Upper lobe of left lung (tissue), 6 donors: ENCODE measurements around the gene TECPR1. TPM values are rescaled to one million over a fixed set of nuclear protein-coding genes. Genes with fewer than 3 reads are reported as not detected.

Experiments used
- ATAC-seq, 2 donors: fragments of 200-7000 bp; cut with Tn5 transposase; one replicate each; pipeline ENCODE4 v1.9.1; 2022; ENCODE audit warnings: mild to moderate bottlenecking in 2 of 2, moderate library complexity in 2 of 2; ENCODE audit not compliant: low FRiP score in 2 of 2
- DNase-seq, 2 donors: peaks; one replicate each; pipeline ENCODE4 v3.0.0-alpha.2; 2019 to 2020
- H3K27ac ChIP-seq, 4 donors: fragments of 200-600 bp; sonication (generic); one replicate each; pipeline ENCODE4 v1.5.1; 2016 to 2019
- H3K27me3 ChIP-seq, 4 donors: fragments of 200-600 bp; sonication (generic); one replicate each; pipeline ENCODE4 v1.5.1; 2017 to 2019
- H3K36me3 ChIP-seq, 4 donors: fragments of 200-600 bp; sonication (generic); one replicate each; pipeline ENCODE4 v1.5.1; 2016 to 2019
- H3K4me1 ChIP-seq, 4 donors: fragments of 200-600 bp; sonication (generic); one replicate each; pipeline ENCODE4 v1.5.1; 2018 to 2019
- H3K4me3 ChIP-seq, 4 donors: fragments of 200-600 bp; sonication (generic); one replicate each; pipeline ENCODE4 v1.5.1; 2017 to 2019; ENCODE audit warnings: mild to moderate bottlenecking in 2 of 4, moderate library complexity in 1 of 4
- H3K9me3 ChIP-seq, 4 donors: fragments of 200-600 bp; sonication (generic); one replicate each; pipeline ENCODE4 v1.5.1; 2018 to 2019
- EP300 ChIP-seq, 4 donors: sonication (generic); formaldehyde crosslinking; IDR thresholded peaks; one replicate each; pipeline ENCODE4 v1.5.1; 2017; ENCODE audit warnings: antibody characterized with exemption in 4 of 4, control low read depth in 2 of 4
- POLR2A ChIP-seq, 4 donors: fragments of 450-650 bp; IDR thresholded peaks; one replicate each; pipeline ENCODE4 v1.5.1; 2016 to 2017; ENCODE audit warnings: antibody characterized with exemption in 4 of 4, mild to moderate bottlenecking in 2 of 4
- POLR2AphosphoS5 ChIP-seq, 2 donors: sonication (generic); formaldehyde crosslinking; IDR thresholded peaks; one replicate each; pipeline ENCODE4 v1.5.1; 2017; ENCODE audit warnings: antibody characterized with exemption in 2 of 2
- WGBS, 2 donors: methylation state at CpG; one replicate each; pipeline ENCODE4 v1.1.5; 2017 to 2018; 5-methylcytosine and 5-hydroxymethylcytosine counted together
- total RNA-seq, 6 donors: library from RNA; depleted of rRNA in 4 of 6; stranded (reverse); fragments of >200 nt in 4 of 6; gene quantifications; one replicate each; pipeline versions ENCODE4 v1.1.0 to v1.2.1, GENCODE V29; 2016 to 2021
- TF ChIP-seq, protein P1 (sequence below), 6 experiments: fragments of 450-650 bp in 4 of 6; fragments of 200-600 bp in 2 of 6; sonication (generic) in 2 of 6; IDR thresholded peaks; one replicate each; pipeline ENCODE4 v1.5.1; 2016 to 2019; ENCODE audit warnings: antibody characterized with exemption in 6 of 6
- donor health status: DM: no; HTN: no; CAD: no; lungs with moderate emphysema.
- donor health status: DM: no; HTN: yes; CAD: no; lungs with severe emphysema.

Gene TECPR1
- total RNA-seq, 6 donors from 2014 or later, result 16.6 to 101 (median 55.0) TPM

DNA sequence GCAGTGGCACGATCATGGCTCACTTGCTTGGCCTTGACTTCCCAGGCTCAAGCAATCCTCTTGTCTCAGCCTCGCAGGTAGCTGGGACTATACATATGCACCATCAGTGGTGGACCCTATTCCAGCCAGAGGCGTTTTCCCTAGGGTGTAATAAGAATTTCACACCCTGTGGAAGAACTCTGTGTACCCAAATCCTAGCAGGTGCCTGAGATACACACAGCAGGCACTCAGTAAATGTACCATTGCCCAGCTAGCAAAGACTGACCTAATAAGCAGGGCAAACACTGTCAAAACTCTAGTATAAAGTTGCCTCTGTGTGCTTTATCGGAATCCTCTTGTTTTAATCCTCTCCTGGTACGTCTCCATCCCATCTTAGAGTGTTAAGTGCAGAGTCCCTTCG lies 74.5 kb downstream of the TECPR1 start:
- Histone ChIP-seq H3K9me3 (no peaks in the 10 kb centered on the region), H3K4me3 (no peak overlapping the region), H3K4me1 (peaks cover 0 to 24% (median 8%) of the 10 kb centered on the region in 4 donors), H3K27ac (peak overlapping the region; percentile 0 to 68 (median 50)), H3K27me3 (no peaks in the 10 kb centered on the region), H3K36me3 (peaks cover 0 to 27% (median 0%) of the 10 kb centered on the region in 4 donors)
- DNase-seq (no peak), ATAC-seq (peak in 1 of 2 donors; percentile 51)
- WGBS, 2 donors, result 76 to 80% methylated on average over 6 of the region's 6 CpGs
- TF ChIP-seq, protein P1, sequence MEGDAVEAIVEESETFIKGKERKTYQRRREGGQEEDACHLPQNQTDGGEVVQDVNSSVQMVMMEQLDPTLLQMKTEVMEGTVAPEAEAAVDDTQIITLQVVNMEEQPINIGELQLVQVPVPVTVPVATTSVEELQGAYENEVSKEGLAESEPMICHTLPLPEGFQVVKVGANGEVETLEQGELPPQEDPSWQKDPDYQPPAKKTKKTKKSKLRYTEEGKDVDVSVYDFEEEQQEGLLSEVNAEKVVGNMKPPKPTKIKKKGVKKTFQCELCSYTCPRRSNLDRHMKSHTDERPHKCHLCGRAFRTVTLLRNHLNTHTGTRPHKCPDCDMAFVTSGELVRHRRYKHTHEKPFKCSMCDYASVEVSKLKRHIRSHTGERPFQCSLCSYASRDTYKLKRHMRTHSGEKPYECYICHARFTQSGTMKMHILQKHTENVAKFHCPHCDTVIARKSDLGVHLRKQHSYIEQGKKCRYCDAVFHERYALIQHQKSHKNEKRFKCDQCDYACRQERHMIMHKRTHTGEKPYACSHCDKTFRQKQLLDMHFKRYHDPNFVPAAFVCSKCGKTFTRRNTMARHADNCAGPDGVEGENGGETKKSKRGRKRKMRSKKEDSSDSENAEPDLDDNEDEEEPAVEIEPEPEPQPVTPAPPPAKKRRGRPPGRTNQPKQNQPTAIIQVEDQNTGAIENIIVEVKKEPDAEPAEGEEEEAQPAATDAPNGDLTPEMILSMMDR (IDR thresholded peaks at IDR 0.05), result no peak

DNA sequence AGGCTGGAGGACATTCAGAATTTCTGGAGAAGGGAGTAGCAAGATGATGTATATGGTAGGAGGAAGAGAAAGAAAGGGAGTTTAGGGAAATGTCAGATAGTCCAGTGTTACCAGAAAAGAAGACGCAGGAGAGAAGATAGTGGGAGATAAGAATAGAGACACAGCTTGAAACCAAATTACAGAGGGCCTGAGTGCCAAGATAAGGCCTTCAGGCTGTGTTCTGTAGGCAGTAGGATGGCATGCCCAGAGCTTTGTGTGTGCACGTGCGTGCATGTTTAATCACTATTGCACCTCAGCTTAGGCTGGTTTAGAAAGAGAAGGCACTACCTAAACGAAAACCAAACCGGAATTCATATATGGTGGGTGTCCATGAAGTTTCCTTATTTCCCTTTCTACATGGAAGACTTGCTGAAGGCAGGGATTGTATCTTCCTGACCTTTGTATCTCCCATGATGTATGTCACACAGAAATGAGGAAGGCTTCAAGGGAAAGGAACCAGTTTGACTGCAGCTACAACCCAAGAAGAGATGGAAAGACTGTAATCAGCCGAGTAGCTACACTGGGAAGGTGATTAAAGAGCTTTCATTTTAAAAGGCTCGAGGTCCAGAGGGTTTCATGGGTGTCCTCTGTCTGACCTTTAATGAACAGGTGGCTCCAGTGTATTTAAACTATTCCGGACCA lies 76.6 kb downstream of the TECPR1 start:
- H3K27me3 ChIP-seq, result no peaks in the 10 kb centered on the region

DNA sequence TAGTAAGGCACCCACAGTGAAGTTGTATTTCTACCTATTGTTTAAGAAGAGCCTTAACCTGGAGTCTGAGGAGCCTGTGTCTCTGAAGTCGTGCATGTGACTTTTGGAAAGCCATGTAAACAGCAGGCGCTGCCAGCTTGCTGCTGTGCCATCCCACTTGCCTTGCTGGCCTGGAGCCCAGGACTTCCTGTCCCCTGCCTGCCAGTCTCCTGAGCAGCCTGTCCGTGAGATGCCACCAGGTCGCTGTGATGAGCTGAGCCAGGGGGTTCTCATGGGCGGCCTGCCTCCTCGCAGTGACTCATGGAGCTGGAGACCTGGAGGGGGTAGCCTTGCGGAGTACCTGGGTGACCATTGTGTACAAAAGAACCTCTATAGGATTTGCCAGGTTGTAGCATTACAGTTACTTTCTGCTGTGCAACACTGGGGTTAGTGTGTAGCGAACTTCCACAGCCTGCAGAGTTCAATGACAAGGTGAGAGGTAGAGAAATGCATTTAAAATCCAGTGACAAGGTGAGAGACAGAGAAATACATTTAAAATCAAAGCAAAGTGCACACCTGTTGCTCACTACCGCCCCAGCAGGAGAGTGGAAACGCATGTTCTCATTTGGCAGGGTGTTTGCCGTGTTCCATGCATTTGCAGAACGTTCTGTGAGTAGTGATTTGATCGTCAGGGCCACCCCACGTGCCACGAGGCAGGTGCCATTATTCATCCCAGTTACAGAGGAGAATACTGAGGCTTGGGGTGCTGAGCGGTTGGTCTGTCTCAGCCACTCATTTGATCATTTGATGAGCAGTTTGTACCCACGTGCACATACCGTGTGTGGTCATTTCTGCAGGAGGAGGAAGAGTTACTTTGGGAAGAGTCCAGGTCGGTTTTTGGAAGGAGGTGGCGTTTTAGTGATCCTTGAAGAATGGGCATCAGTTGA lies 77.4 kb downstream of the TECPR1 start:
- 83 to 88% methylated on average over 16 to 20 of the region's 20 CpGs for WGBS, 2 donors

More for the DNA sequence above, 76.6 kb downstream of the TECPR1 start:
- H3K27ac ChIP-seq, result peak overlapping the region in 1 of 4 donors; percentile 65
- no peaks in the 10 kb centered on the region for H3K9me3 ChIP-seq
- H3K36me3 ChIP-seq, result peaks cover 0 to 45% (median 7%) of the 10 kb centered on the region in 4 donors
- TF ChIP-seq, protein P1 (IDR thresholded peaks at IDR 0.05), result no peak
- TF ChIP-seq POLR2A (IDR thresholded peaks at IDR 0.05), result no peak
- no peak for TF ChIP-seq POLR2AphosphoS5 (IDR thresholded peaks at IDR 0.05)
- TF ChIP-seq EP300 (IDR thresholded peaks at IDR 0.05), result no peak
- DNase-seq (no peak), ATAC-seq (no peak)
- 88 to 89% methylated on average over 8 of the region's 8 CpGs for WGBS, 2 donors
- no peak overlapping the region for H3K4me3 ChIP-seq
- H3K4me1 ChIP-seq, result peaks cover 0 to 24% (median 8%) of the 10 kb centered on the region in 4 donors

DNA sequence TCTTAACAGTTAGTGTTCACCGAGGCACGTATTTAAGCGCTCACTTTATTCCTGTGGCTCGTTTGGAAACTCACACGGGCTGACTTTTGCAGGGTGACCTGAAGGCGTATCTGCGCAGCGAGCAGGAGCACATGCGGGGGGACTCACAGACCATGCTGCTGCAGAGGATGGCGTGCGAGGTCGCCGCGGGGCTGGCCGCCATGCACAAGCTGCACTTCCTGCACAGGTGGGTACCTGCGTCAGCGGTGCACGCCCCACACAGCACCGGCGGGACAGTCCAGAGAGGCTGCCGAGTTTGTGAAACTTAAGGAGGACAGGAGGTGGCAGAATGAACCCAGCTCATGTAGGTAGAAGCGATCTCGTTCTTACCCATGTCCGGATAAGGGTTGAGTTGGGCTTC lies 80.6 kb downstream of the TECPR1 start:
- H3K9me3 ChIP-seq, result no peaks in the 10 kb centered on the region
- 95% methylated on average over 22 to 24 of the region's 24 CpGs for WGBS, 2 donors
- ATAC-seq (no peak), DNase-seq (peak in 1 of 2 donors; percentile 80)
- no peak overlapping the region for H3K27ac ChIP-seq
- no peak overlapping the region for H3K4me3 ChIP-seq
- peaks cover 0 to 10% (median 0%) of the 10 kb centered on the region in 4 donors for H3K4me1 ChIP-seq
- no peaks in the 10 kb centered on the region for H3K27me3 ChIP-seq
- TF ChIP-seq POLR2A (IDR thresholded peaks at IDR 0.05), result no peak
- no peak for TF ChIP-seq POLR2AphosphoS5 (IDR thresholded peaks at IDR 0.05)
- TF ChIP-seq, protein P1 (IDR thresholded peaks at IDR 0.05), result no peak
- no peak for TF ChIP-seq EP300 (IDR thresholded peaks at IDR 0.05)
- H3K36me3 ChIP-seq, result peaks cover 0 to 36% (median 7%) of the 10 kb centered on the region in 4 donors

More for the DNA sequence above, 77.4 kb downstream of the TECPR1 start:
- H3K27ac ChIP-seq, result peak overlapping the region in 1 of 4 donors; percentile 65
- ATAC-seq, result peak in 1 of 2 donors; percentile 22
- peaks cover 0 to 45% (median 7%) of the 10 kb centered on the region in 4 donors for H3K36me3 ChIP-seq
- H3K4me1 ChIP-seq, result peaks cover 0 to 24% (median 8%) of the 10 kb centered on the region in 4 donors
- DNase-seq, result peak in 1 of 2 donors; percentile 73
- TF ChIP-seq EP300 (IDR thresholded peaks at IDR 0.05) (peak in 1 of 4 donors; percentile 45), POLR2AphosphoS5 (IDR thresholded peaks at IDR 0.05) (peak in 1 of 2 donors; percentile 70), POLR2A (IDR thresholded peaks at IDR 0.05) (no peak)
- no peak overlapping the region for H3K4me3 ChIP-seq
- no peaks in the 10 kb centered on the region for H3K27me3 ChIP-seq
- H3K9me3 ChIP-seq, result no peaks in the 10 kb centered on the region

DNA sequence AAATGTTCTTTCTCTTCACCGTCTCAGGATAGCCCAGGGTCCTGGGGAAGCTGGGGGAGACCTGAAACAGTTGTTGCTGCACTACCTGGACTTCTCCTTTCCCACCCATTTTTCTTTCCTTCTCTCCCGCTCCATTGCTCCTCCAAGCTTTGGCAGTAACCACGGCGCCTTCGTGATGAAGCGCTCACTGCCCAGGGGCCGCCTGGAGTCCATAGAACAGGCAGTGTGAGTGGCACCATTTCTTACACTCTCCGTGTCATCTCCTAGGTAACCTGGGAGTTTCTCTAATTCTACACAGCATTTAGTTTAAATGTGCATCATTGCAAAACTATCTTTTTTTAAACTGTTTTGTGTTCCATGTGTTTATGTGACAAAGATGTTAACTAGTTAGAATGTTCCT lies 81.1 kb downstream of the TECPR1 start:
- WGBS, 2 donors, result 90 to 91% methylated on average over 8 of the region's 8 CpGs
- Histone ChIP-seq H3K4me1 (peaks cover 0 to 10% (median under 1%) of the 10 kb centered on the region in 4 donors), H3K27me3 (no peaks in the 10 kb centered on the region), H3K27ac (no peak overlapping the region), H3K4me3 (no peak overlapping the region), H3K36me3 (peaks cover 0 to 34% (median 7%) of the 10 kb centered on the region in 4 donors), H3K9me3 (no peaks in the 10 kb centered on the region)
- no peak for ATAC-seq
- TF ChIP-seq EP300 (IDR thresholded peaks at IDR 0.05) (no peak), POLR2AphosphoS5 (IDR thresholded peaks at IDR 0.05) (no peak), POLR2A (IDR thresholded peaks at IDR 0.05) (no peak)
- TF ChIP-seq, protein P1 (IDR thresholded peaks at IDR 0.05), result no peak
- DNase-seq, result no peak
